ENCODE data around the gene ADAMTS14. TPM values are rescaled to one million over a fixed set of nuclear protein-coding genes. Genes with fewer than 3 reads are reported as not detected.
"Not testable (repeated sequence)": the region's sequence is repeated elsewhere in the genome, so short reads cannot be mapped to it uniquely, and the experiment has no call there.

The ADAMTS14 gene
- total RNA-seq, 1 donor from 2014 or later = not detected

DNA sequence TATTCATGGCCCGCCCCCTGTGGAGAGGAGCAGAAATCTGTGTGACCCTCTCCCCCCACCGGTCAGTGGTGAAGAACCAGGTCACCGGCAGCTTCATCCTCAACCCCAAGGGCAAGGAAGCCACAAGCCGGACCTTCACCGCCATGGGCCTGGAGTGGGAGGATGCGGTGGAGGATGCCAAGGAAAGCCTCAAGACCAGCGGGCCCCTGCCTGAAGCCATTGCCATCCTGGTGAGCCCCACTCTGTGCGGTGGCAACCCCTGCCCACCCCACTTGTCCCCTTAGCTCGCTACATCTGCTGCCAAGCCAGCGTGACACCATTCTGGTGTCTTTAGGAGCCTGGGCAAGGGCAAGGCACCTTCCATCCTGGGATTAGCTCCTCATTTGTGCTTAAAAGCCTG, 77.5 kb downstream of the ADAMTS14 start:
- intact Hi-C loops (cut with micrococcal nuclease) = no loop called here

DNA sequence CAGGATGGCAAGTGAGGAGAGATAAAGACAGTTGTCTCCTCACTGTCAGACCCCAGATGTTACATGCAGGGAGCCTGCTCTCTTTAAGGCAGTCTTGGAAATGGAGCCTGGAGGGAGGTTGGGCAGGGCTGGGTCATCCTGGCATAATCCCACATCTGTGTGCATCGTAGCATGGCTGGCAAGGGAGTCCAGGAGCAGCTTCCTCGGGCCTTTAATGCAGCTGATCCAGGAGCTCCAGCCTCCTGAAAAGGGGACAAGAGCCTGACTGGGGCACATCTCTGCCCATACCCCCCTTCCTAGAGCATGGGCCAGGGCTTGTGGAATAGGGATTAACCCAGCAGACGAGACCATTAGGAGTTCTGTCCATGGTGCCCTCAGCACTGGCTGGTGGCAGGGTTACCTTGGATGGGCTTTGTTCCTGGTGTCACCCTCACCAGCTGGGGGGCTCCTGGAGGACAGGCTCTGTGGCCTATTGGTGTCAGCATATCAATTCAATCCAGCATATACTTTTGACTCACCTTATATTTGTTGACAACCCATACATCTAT, 77.9 kb downstream of the ADAMTS14 start:
- intact Hi-C loops (cut with micrococcal nuclease) = no loop called here

DNA sequence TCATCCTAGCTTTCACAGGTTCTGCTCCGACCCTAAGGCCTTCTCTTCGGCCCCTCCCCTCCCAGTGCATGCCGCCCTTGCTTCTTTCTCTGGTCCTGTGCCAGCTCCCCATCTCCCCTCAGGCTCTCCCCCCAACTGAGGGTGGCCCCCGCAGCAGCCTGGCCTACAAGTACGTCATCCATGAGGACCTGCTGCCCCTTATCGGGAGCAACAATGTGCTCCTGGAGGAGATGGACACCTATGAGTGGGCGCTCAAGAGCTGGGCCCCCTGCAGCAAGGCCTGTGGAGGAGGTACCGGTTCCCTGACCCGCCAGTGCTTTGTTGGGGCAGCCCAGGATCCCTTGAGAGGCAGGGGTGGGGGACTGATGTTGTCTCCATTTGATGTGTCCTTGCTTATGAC, 79.0 kb downstream of the ADAMTS14 start:
- intact Hi-C loops (cut with micrococcal nuclease) = no loop called here

DNA sequence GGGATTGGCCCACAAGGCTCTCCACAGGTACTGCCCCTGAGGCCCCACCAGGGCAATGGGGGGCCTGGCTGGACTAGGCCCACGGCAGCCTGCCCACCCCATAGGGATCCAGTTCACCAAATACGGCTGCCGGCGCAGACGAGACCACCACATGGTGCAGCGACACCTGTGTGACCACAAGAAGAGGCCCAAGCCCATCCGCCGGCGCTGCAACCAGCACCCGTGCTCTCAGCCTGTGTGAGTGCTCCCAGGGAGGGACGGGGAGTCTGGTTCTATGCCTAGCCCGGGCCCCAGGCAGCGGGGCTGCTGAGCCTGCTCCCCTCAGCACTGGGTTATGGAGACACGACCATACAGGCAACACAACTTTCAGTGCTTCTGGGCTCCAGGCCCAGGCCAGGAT, 79.7 kb downstream of the ADAMTS14 start:
- intact Hi-C loops (cut with micrococcal nuclease) = no loop called here

DNA sequence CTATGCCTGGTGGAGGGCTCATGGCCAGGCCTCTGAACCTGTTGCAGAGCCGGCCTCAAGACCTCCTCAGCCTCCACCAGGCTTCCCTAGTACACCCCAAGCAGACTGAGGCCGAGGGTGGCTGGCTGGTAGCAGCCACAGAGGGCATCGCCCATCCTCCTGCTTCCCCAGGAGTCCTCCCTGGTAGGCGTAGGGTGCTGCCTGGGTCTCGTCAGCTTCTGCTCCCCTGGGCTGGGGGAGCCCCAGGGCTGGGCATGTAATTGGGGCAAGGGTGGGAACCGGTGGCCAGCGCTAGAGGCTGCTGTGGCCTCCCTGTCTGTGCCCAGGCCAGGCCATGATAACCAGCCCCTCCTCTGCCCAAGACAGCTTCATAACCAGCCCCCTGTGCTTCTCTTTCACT, 80.3 kb downstream of the ADAMTS14 start:
- intact Hi-C loops (cut with micrococcal nuclease) = no loop called here

DNA sequence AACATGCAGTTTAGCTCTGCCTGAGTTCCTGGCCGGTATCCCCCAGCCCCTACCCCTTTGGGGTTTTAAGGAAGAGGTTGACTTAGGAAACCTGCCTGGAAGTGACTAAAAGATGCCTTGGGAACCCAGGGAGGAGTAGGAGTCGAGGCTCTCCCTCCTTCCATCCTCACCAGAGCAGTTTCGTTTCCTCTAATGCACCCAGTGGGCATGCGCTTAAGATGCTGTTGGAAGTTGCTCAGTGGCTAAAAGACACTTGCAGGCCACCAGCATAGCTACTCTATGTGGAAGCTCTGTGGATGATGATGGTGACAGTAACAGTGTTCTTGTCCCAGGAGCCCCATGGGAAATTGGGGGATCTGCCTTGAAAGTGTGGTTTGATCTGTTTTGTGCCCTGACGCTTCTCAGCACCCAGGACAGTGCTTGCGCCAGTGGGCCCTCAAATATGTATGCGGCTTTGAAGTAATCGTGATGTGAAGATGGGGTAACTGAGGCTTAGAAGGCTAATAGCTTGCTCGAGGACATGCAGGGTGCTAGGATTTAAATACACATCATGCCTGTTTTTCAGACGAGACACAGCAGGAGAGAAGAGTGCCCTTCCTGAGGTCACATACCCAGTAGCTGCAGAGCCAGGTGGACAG, 80.8 kb downstream of the ADAMTS14 start:
- intact Hi-C loops (cut with micrococcal nuclease) = no loop called here

DNA sequence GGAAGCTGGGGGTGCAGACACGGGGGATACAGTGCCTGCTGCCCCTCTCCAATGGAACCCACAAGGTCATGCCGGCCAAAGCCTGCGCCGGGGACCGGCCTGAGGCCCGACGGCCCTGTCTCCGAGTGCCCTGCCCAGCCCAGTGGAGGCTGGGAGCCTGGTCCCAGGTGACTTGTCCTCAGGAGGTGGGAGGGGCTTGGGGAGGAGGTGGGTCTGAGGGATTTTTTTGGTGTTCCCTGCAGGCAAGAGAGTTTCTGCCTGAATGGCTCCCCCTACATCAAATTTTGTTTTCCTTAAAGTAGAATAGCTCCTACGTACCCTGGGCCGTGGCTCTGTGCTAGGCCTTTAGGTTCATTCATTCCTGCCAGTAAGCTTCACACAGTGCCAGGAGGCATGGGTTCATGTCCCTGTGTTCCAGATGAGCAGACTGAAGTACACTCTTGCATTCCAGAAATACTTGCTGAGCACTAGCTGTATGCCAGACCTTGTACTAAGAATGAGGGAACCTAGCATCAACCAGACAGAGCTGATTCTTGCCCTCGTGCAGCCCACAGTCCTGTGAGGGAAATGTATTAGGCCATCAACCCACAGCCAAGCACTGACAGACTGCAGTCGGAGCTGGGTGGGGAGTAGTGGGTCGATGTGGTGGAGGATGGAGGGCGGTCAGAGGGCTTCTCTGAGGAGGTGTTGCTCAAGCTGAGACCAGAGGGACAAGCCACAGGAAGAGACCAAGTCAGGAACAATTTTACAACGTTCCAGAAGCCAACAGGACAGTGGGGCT, 81.7 kb downstream of the ADAMTS14 start:
- intact Hi-C loops (cut with micrococcal nuclease) = no loop called here

DNA sequence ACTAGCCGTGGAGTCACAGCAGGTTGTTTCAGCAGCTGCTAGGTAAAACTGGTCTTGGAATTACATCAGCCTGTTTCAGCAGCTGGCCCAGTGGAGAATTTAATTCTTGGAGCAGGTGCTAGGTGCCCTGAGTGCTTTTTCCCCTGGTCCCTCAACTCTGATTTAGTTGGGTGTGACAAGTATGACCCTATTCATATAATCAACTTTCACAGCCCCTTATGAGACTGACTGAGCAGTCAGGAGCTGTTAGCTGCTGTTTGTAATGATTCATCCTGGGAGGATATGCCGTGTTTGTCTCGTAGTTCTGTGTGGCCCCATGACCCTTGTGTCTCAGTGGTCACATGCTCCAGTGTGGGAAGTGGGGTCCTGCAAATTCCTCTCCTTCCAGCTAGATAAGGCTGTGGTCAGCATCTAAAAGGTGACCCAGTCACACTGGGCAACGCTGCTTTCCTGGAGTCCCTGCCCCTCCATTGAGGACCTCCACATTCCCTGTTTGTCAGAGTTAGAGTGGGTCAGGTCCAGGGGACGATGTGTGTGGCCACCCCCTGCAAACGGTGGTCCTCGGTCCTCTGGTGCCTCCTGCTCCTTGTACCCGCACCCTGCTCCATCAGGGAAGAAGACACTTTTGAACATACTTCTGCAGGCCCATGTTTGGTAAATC, 84.5 kb downstream of the ADAMTS14 start:
- intact Hi-C loops (cut with micrococcal nuclease) = loop anchor here (5.0 kb wide), 1 partner anchor 295 kb away; no protein-coding TSS in a partner anchor

DNA sequence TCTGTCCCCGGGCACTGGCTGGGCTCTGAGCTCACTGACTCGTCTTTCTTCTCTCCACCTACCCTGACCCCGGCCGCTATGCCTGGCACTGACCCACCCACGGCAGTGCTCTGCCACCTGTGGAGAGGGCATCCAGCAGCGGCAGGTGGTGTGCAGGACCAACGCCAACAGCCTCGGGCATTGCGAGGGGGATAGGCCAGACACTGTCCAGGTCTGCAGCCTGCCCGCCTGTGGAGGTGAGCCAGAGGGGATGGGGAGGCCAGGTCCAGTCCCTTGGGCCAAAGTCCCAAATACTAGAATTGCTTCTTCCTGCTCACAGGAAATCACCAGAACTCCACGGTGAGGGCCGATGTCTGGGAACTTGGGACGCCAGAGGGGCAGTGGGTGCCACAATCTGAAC, 85.5 kb downstream of the ADAMTS14 start:
- intact Hi-C loops (cut with micrococcal nuclease) = loop anchor here (5.0 kb wide), 1 partner anchor 296 kb away; no protein-coding TSS in a partner anchor

DNA sequence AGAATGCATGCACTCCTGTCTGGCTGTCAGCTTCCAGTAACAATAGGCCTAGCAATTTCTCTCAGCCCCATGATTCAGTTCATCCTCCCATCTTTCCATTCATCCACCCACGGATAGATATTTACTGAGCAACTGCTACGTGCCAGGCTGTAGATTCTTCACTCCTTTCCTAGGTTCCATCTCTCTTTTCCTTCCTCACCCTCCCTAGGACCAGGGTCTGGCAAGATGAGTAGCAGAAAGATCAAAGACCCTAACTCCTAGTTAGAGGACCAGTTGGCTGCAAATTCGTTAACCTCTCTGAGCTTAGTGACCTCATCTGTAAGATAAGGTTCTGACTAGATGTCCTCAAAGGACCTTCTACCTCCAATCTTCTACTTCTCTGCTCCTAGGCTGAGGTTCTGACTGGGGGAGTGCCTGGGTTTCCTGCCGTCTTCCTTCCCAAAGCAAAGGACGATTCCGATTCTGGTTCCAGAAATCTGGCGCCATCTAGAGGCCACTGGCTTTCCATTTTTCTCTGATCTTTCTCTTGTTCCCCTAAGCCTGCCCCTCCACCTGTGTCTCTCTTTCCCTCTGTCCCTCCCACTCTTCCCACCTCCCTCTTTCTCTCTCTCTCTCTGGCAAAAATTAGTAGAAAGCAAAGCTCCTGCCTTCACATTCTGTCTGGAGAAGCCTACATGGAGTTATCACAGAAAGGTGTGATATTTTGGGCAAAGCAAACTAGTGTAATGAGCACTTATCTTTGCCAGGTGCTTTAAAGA, 86.6 kb downstream of the ADAMTS14 start:
- intact Hi-C loops (cut with micrococcal nuclease) = loop anchor here (1.0 to 5.0 kb wide), 3 partner anchors 200 to 297 kb away; no protein-coding TSS in a partner anchor

DNA sequence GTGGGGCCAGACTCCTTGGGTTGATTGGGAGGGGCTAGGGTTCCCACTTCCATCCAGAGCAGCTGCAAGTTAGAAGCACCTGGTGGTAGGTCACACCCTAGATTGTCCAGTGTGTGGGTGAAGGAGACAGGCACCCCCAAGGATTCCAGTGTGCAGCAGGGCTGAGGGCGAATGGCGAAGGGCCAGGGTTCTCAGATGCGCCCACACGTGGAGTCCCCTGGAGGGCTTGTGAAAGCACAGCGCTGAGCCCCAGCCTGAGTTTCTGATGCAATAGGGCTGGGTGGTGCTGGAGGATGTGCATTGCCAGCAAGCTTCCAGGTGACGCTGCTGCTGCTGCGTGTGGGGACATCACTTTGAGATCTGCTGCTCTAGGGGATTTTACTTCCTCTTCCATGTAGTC, 87.5 kb downstream of the ADAMTS14 start:
- intact Hi-C loops (cut with micrococcal nuclease) = loop anchor here (1.0 to 5.0 kb wide), 3 partner anchors 200 to 297 kb away; no protein-coding TSS in a partner anchor

DNA sequence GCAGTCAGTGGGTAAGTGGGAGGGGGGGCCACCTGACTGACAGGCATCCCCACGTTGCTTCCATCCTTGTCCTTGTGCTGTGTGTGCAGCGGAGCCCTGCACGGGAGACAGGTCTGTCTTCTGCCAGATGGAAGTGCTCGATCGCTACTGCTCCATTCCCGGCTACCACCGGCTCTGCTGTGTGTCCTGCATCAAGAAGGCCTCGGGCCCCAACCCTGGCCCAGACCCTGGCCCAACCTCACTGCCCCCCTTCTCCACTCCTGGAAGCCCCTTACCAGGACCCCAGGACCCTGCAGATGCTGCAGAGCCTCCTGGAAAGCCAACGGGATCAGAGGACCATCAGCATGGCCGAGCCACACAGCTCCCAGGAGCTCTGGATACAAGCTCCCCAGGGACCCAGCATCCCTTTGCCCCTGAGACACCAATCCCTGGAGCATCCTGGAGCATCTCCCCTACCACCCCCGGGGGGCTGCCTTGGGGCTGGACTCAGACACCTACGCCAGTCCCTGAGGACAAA, 88.0 kb downstream of the ADAMTS14 start:
- intact Hi-C loops (cut with micrococcal nuclease) = no loop called here

DNA sequence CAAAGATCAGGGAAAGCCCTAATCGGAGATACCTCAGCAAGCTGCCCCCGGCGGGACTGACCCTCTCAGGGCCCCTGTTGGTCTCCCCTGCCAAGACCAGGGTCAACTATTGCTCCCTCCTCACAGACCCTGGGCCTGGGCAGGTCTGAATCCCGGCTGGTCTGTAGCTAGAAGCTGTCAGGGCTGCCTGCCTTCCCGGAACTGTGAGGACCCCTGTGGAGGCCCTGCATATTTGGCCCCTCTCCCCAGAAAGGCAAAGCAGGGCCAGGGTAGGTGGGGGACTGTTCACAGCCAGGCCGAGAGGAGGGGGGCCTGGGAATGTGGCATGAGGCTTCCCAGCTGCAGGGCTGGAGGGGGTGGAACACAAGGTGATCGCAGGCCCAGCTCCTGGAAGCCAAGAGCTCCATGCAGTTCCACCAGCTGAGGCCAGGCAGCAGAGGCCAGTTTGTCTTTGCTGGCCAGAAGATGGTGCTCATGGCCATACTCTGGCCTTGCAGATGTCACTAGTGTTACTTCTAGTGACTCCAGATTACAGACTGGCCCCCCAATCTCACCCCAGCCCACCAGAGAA, 88.8 kb downstream of the ADAMTS14 start:
- intact Hi-C loops (cut with micrococcal nuclease) = no loop called here

DNA sequence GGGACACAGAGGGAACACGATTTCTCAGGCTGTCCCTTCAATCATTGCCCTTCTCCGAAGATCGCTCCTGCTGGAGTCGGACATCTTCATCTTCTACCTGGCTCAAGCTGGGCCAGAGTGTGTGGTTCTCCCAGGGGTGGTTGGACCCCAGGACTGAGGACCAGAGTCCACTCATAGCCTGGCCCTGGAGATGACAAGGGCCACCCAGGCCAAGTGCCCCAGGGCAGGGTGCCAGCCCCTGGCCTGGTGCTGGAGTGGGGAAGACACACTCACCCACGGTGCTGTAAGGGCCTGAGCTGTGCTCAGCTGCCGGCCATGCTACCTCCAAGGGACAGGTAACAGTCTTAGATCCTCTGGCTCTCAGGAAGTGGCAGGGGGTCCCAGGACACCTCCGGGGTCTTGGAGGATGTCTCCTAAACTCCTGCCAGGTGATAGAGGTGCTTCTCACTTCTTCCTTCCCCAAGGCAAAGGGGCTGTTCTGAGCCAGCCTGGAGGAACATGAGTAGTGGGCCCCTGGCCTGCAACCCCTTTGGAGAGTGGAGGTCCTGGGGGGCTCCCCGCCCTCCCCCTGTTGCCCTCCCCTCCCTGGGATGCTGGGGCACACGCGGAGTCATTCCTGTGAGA, 89.5 kb downstream of the ADAMTS14 start:
- intact Hi-C loops (cut with micrococcal nuclease) = no loop called here

DNA sequence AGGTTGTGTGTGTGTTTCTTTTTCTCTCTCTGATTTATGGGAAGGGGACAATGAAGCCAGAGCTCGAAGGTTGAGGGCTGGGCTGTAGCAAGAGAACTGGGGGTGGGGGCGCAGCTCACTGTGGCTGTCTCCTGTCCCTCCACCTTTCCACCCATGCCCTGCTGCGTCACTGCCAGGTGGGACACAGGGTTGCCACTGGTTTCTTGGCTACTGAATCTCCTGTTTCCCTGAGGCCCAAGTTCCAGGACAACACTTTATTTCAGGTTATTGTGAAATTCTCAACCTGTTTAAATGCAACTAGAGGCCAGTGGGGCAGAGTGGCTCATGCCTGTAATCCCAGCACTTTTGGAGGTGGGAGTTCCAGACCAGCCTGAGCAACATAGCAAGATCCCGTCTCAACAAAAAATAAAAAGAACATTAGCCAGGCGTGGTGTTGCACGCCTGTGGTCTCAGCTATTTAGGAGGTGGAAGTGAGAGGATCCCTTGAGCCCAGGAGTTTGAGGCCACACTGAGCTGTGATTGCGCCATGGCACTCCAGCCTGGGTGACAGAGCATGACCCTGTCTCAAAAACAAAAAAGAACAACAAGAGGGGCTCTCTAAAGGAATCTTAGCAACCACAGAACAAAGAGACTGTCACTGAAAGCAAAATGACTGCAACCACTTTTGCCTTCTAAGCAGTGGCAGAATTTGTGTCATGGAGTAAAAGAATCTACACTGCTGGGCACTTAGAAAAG, 90.3 kb downstream of the ADAMTS14 start:
- intact Hi-C loops (cut with micrococcal nuclease) = no loop called here

DNA sequence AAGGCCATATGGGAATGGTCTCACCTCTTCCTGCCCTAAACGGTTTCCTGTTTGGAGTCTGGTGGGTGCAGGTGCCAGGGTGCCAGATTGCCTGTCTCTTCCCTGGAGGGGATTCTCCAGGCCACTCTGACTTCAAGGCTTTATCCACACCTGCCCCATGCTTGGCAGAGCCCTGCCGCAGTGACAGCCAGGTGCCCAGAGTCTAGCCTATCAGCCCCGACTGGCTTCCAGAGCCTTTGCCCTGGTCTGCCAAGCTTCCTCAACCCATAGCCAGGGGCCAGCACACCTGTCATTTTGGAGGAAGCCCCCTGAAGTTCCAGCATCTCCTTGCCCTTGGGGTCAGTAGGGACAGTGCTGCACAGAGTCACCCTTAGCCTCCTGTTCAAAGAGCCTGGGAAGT, 91.3 kb downstream of the ADAMTS14 start:
- intact Hi-C loops (cut with micrococcal nuclease) = no loop called here

DNA sequence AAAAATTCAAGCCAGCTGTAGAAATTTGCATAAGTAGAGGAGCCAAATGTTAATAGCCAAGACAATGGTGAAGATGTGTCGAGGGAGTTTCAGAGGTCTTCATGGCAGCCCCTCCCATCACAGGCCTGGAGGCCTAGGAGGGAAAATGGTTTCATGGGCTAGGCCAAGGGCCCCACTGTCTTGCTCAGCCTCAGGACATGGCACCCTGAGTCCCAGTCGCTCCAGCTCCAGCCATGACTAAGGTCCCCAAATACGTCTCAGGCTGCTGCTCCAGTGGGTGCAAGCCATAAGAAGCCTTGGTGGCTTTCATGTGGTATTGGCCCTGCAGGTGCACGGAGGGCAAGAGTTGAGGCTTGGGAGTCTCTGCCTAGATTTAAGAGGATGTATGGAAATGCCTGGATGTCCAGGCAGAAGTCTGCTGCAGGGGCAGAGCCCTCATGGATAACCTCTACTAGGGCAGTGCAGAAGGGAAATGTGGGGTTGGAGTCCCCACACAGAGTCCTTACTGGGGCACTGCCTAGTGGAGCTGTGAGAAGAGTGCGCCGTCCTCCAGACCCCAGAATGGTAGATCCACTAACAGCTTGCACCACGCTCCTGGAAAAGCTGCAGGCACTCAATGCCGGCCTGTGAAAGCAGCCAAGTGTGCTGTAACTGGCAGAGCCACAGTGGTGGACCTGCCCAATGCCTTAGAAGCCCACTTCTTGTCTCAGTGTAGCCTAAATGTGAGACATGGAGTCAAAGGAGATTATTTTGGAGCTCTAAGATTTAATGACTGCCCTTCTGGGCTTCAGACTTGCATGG, 93.7 kb downstream of the ADAMTS14 start:
- intact Hi-C loops (cut with micrococcal nuclease) = no loop called here

DNA sequence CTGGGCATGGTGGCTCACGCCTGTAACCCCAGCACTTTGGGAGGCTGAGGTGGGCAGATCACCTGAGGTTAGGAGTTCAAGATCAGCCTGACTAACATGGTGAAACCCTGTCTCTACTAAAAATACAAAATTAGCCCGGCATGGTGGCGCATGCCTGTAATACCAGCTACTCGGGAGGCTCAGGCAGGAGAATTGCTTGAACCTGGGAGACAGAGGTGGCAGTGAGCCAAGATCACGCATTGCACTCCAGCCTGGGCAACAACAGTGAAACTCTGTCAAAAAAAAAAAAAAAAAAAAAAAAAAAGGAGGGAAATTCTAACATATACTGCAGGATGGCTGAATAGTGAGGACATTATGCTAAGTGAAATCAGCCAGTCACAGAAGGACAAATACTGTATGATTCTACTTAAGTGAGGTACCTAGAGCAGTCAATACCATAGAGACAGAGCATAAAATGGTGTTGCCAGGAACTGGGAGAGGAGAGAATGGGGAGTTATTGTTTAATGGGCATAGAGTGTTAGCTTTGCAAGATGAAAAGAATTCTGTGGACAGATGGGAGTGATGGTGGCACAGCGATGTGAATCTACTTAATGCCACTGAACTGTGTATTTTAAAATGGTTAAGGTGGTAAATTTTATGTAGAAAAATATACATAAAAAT, 95.8 kb downstream of the ADAMTS14 start:
- intact Hi-C loops (cut with micrococcal nuclease) = not testable (repeated sequence)

Measured in T-helper 2 cell treated with Interferon-gamma antibody and Interleukin-4, amounts not matched to agents 100 ng/mL and 5 ng/mL, for 36 hours (primary cell).